ENCODE results near the gene OTOA.

GRCh38 chr16:21622545-21622944 is 41.2 kb upstream of the OTOA start:
- TF ChIP-seq YY1 (IDR thresholded peaks at IDR 0.05; ENCODE audit: insufficient read depth, insufficient read length) (no peak), SUZ12 (IDR thresholded peaks at IDR 0.05; ENCODE audit: extremely low read depth, insufficient read depth, insufficient read length) (no peak), ZNF274 (IDR thresholded peaks at IDR 0.05; ENCODE audit: low read depth, low read length) (no peak)
